Activated T-cell treated with anti-CD3 and anti-CD28 coated beads, Interleukin-2, amount 50 U/mL, for 24 hours (primary cell): ENCODE results near the gene C1QB.

Source experiments
- DNase-seq: peaks from one replicate; pipeline ENCODE4 v3.0.0-alpha.2; 2020
- H3K27ac Mint-ChIP-seq: 2 replicates; pipeline ENCODE4 v1.8.0; 2020; ENCODE audit warnings: mild to moderate bottlenecking, mixed read lengths
- H3K27me3 Mint-ChIP-seq: 2 replicates; pipeline ENCODE4 v1.8.0; 2020; ENCODE audit warnings: mixed read lengths
- H3K36me3 Mint-ChIP-seq: 2 replicates; pipeline ENCODE4 v1.8.0; 2020; ENCODE audit warnings: low read depth, mixed read lengths
- H3K4me1 Mint-ChIP-seq: 2 replicates; pipeline ENCODE4 v1.8.0; 2020; ENCODE audit warnings: low read depth, mixed read lengths
- H3K4me3 Mint-ChIP-seq: 2 replicates; pipeline ENCODE4 v1.8.0; 2020; ENCODE audit warnings: mild to moderate bottlenecking, moderate library complexity, mixed read lengths
- H3K9me3 Mint-ChIP-seq: 2 replicates; pipeline ENCODE4 v1.8.0; 2020; ENCODE audit warnings: mixed read lengths

C1QB gene

GRCh38 chr1:22709891-22710700, 57.1 kb downstream of the C1QB start:
- peak overlapping the region; percentile 57 for H3K4me3 Mint-ChIP-seq
- peaks cover 77% of the 10 kb centered on the region for H3K27me3 Mint-ChIP-seq
- peak; percentile 63 for DNase-seq

GRCh38 chr1:22710701-22711049, 57.6 kb downstream of the C1QB start, which contains the start of gene EPHB2:
Gene EPHB2, plus strand, starts transcription at chr1:22710839. Its CDS starts 144 bp downstream, at chr1:22710983.
- Mint-ChIP-seq H3K4me3 (peak within 1 kb of the TSS; percentile 57), H3K27ac (no peak within 1 kb of the TSS), H3K4me1 (peaks cover 14% of the 10 kb centered on the region), H3K9me3 (no peaks in the 10 kb centered on the region), H3K36me3 (no peaks in the 10 kb centered on the region), H3K27me3 (peaks cover 79% of the 10 kb centered on the region)
- DNase-seq: no peak

More at GRCh38 chr1:22709891-22710700, 57.1 kb downstream of the C1QB start:
- H3K4me1 Mint-ChIP-seq: peaks cover 14% of the 10 kb centered on the region
- H3K9me3 Mint-ChIP-seq: no peaks in the 10 kb centered on the region
- no peak overlapping the region for H3K27ac Mint-ChIP-seq
- H3K36me3 Mint-ChIP-seq: no peaks in the 10 kb centered on the region

- Mint-ChIP-seq H3K9me3 (no peaks in the 10 kb centered on the region), H3K27me3 (peaks cover 79% of the 10 kb centered on the region), H3K27ac (no peak overlapping the region), H3K4me3 (no peak overlapping the region), H3K4me1 (peaks cover 14% of the 10 kb centered on the region), H3K36me3 (no peaks in the 10 kb centered on the region)
- no peak for DNase-seq
These were observed 58.0 kb downstream of the C1QB start for GRCh38 chr1:22711071-22711470.
